Upper lobe of right lung (tissue), 1 donor: Measurements from ENCODE around the gene SPACA7. TPM values are rescaled to one million over a fixed set of nuclear protein-coding genes. Genes with fewer than 3 reads are reported as not detected.

ENCODE experiments used
- ATAC-seq: fragments of 200-7000 bp; cut with Tn5 transposase; one replicate; pipeline ENCODE4 v1.9.1; 2020; ENCODE audit warnings: mild to moderate bottlenecking, moderate library complexity
- DNase-seq: peaks from one replicate; pipeline ENCODE4 v3.0.0-alpha.2; 2020
- H3K27ac ChIP-seq: fragments of 200-600 bp; one replicate; pipeline ENCODE4 v1.8.0; 2022
- H3K27me3 ChIP-seq: fragments of 200-600 bp; one replicate; pipeline ENCODE4 v1.8.0; 2022; ENCODE audit warnings: mild to moderate bottlenecking
- H3K36me3 ChIP-seq: fragments of 200-600 bp; one replicate; pipeline ENCODE4 v1.8.0; 2022
- H3K4me1 ChIP-seq: fragments of 200-600 bp; one replicate; pipeline ENCODE4 v1.8.0; 2022
- H3K4me3 ChIP-seq: fragments of 200-600 bp; one replicate; pipeline ENCODE4 v1.8.0; 2022; ENCODE audit warnings: mild to moderate bottlenecking
- H3K9me3 ChIP-seq: fragments of 200-600 bp; one replicate; pipeline ENCODE4 v1.8.0; 2022
- CTCF ChIP-seq: fragments of 200-600 bp; IDR thresholded peaks from one replicate; pipeline ENCODE4 v1.8.0; 2022; ENCODE audit warnings: antibody characterized with exemption
- intact Hi-C: fragments of 100-400 bp; cut with DNase I; formaldehyde crosslinking; loops from one replicate; pipeline ENCODE4 v1.11.0; 2022
- long read RNA-seq: library from polyadenylated mRNA; unstranded; transcript quantifications from one replicate; pipeline ENCODE4 v2.0.0, GENCODE V29; 2021
- total RNA-seq: library from RNA; stranded (reverse); fragmentation: NEBNext Ultra II Directional; extraction: Animal tissue kit (Norgen Biotek cat#: 25700); gene quantifications from one replicate; pipeline ENCODE4 v1.2.1, GENCODE V29; 2021
- donor health status: DM: no; HTN: yes; CAD: no; lungs with severe emphysema.

SPACA7 gene
- total RNA-seq = not detected
- long read RNA-seq = 0 reads

- DNase-seq (no peak), ATAC-seq (no peak)
- no peaks in the 10 kb centered on the region for H3K36me3 ChIP-seq
- no peak for TF ChIP-seq CTCF
- intact Hi-C loops = no loop called here
- H3K4me3 ChIP-seq = no peak within 1 kb of the TSS
- H3K27ac ChIP-seq = no peak within 1 kb of the TSS
- H3K4me1 ChIP-seq = no peaks in the 10 kb centered on the region
- no peaks in the 10 kb centered on the region for H3K9me3 ChIP-seq
- no peaks in the 10 kb centered on the region for H3K27me3 ChIP-seq
These were observed at the start of gene SPACA7 for GRCh38 chr13:112376050-112376681. SPACA7 (plus strand) TSS chr13:112376355; CDS start chr13:112376386, 31 bp downstream.

GRCh38 chr13:112326821-112327370 is 49.3 kb upstream of the SPACA7 start:
- ATAC-seq = no peak
- no peaks in the 10 kb centered on the region for H3K4me1 ChIP-seq
- no peaks in the 10 kb centered on the region for H3K36me3 ChIP-seq
- H3K4me3 ChIP-seq = no peak overlapping the region
- H3K9me3 ChIP-seq = no peaks in the 10 kb centered on the region
- peaks cover 15% of the 10 kb centered on the region for H3K27me3 ChIP-seq
- no peak overlapping the region for H3K27ac ChIP-seq
- no peak for DNase-seq
- intact Hi-C loops = no loop called here
- no peak for TF ChIP-seq CTCF

- H3K4me1 ChIP-seq = no peaks in the 10 kb centered on the region
- H3K27me3 ChIP-seq = peaks cover 35% of the 10 kb centered on the region
- ATAC-seq (no peak), DNase-seq (no peak)
- H3K4me3 ChIP-seq = no peak overlapping the region
- H3K9me3 ChIP-seq = no peaks in the 10 kb centered on the region
- no peak for TF ChIP-seq CTCF
- intact Hi-C loops = no loop called here
- no peaks in the 10 kb centered on the region for H3K36me3 ChIP-seq
- H3K27ac ChIP-seq = no peak overlapping the region
These were observed 47.2 kb upstream of the SPACA7 start for GRCh38 chr13:112328936-112329335.

GRCh38 chr13:112329376-112329775 is 46.8 kb upstream of the SPACA7 start:
- intact Hi-C loops = no loop called here
- DNase-seq (no peak), ATAC-seq (no peak)
- H3K4me3 ChIP-seq = no peak overlapping the region
- H3K36me3 ChIP-seq = no peaks in the 10 kb centered on the region
- H3K9me3 ChIP-seq = no peaks in the 10 kb centered on the region
- H3K27ac ChIP-seq = no peak overlapping the region
- peaks cover 39% of the 10 kb centered on the region for H3K27me3 ChIP-seq
- no peaks in the 10 kb centered on the region for H3K4me1 ChIP-seq
- TF ChIP-seq CTCF = no peak

- H3K27me3 ChIP-seq = peaks cover 39% of the 10 kb centered on the region
- TF ChIP-seq CTCF = no peak
- DNase-seq = no peak
These were observed 46.1 kb upstream of the SPACA7 start for GRCh38 chr13:112330066-112330465.

More at GRCh38 chr13:112330066-112330465, 46.1 kb upstream of the SPACA7 start:
- intact Hi-C loops = no loop called here
- Histone ChIP-seq H3K36me3 (no peaks in the 10 kb centered on the region), H3K9me3 (no peaks in the 10 kb centered on the region), H3K27ac (no peak overlapping the region), H3K4me3 (no peak overlapping the region), H3K4me1 (no peaks in the 10 kb centered on the region)
- ATAC-seq = no peak
